DMS153 (cell line): ENCODE results near the gene CCDC117.
"Not testable (repeated sequence)": the region's sequence is repeated elsewhere in the genome, so short reads cannot be mapped to it uniquely, and the experiment has no call there.

ENCODE experiments used
- DNase-seq: peaks from one replicate; lab custom pipeline; 2025; lab: John Stamatoyannopoulos, UW

The CCDC117 gene

GRCh38 chr22:28772633-28773460 is at the start of gene CCDC117:
Gene CCDC117 (plus strand): TSS chr22:28772695. CDS start chr22:28772850, 155 bp downstream.
- peak; percentile 93 for DNase-seq

- no peak for DNase-seq
Observed at GRCh38 chr22:28728002-28728401, 44.5 kb upstream of the CCDC117 start.

GRCh38 chr22:28728621-28729313 is 43.7 kb upstream of the CCDC117 start:
- no peak for DNase-seq

- no peak for DNase-seq
Observed at GRCh38 chr22:28730179-28730578, 42.3 kb upstream of the CCDC117 start.

GRCh38 chr22:28734393-28734792 is 38.1 kb upstream of the CCDC117 start:
- no peak for DNase-seq

GRCh38 chr22:28736301-28737155 is 36.0 kb upstream of the CCDC117 start:
- DNase-seq, result no peak

- no peak for DNase-seq
Observed at GRCh38 chr22:28737701-28738100, 34.8 kb upstream of the CCDC117 start.

GRCh38 chr22:28738876-28739275 is 33.6 kb upstream of the CCDC117 start:
- DNase-seq, result not testable (repeated sequence)

- no peak for DNase-seq
Observed at GRCh38 chr22:28741200-28741784, 31.2 kb upstream of the CCDC117 start.

GRCh38 chr22:28741785-28742561 is 30.5 kb upstream of the CCDC117 start, which contains the start of the genes CHEK2 and HSCB:
Gene CHEK2 (minus strand): TSS chr22:28741820. CDS start chr22:28734721, 7,099 bp downstream.
Gene HSCB (plus strand): TSS chr22:28742039. CDS start chr22:28742096, 57 bp downstream.
- DNase-seq, result peak; percentile 95

GRCh38 chr22:28742562-28742962 is 29.9 kb upstream of the CCDC117 start:
- DNase-seq, result no peak

- DNase-seq, result no peak
Observed at GRCh38 chr22:28743852-28744251, 28.6 kb upstream of the CCDC117 start.

GRCh38 chr22:28750471-28750881 is 22.0 kb upstream of the CCDC117 start:
- DNase-seq, result no peak

- DNase-seq, result not testable (repeated sequence)
Observed at GRCh38 chr22:28754512-28754911, 18.0 kb upstream of the CCDC117 start.

- DNase-seq, result no peak
Observed at GRCh38 chr22:28759861-28760560, 12.5 kb upstream of the CCDC117 start.

- DNase-seq, result no peak
Observed at GRCh38 chr22:28761449-28761755, 11.1 kb upstream of the CCDC117 start.

- not testable (repeated sequence) for DNase-seq
Observed at GRCh38 chr22:28762000-28762399, 10.5 kb upstream of the CCDC117 start.

- DNase-seq, result no peak
Observed at GRCh38 chr22:28766628-28767027, 5.9 kb upstream of the CCDC117 start.

- DNase-seq, result no peak
Observed at GRCh38 chr22:28768701-28769393, 3.6 kb upstream of the CCDC117 start.
